Sigmoid colon (tissue), 7 donors: Measurements from ENCODE around the gene GUCY1A2. TPM values are rescaled to one million over a fixed set of nuclear protein-coding genes. Genes with fewer than 3 reads are reported as not detected.

Experiments
- DNase-seq: peaks from one replicate; pipeline ENCODE4 v3.0.0-alpha.2; 2019
- H3K27ac ChIP-seq, 4 donors: fragments of 200-600 bp; sonication (generic); one replicate each; pipeline ENCODE4 v1.5.1; 2016 to 2019; ENCODE audit warnings: mild to moderate bottlenecking in 1 of 4
- H3K27me3 ChIP-seq, 3 donors: fragments of 200-600 bp; sonication (generic); one replicate each; pipeline ENCODE4 v1.5.1; 2019; ENCODE audit warnings: mild to moderate bottlenecking in 1 of 3
- H3K36me3 ChIP-seq, 4 donors: fragments of 200-600 bp; sonication (generic); one replicate each; pipeline ENCODE4 v1.5.1; 2016 to 2019
- H3K4me1 ChIP-seq, 4 donors: fragments of 200-600 bp; sonication (generic); one replicate each; pipeline ENCODE4 v1.5.1; 2017 to 2019
- H3K4me3 ChIP-seq, 4 donors: fragments of 200-600 bp; sonication (generic); one replicate each; pipeline ENCODE4 v1.5.1; 2017 to 2019; ENCODE audit warnings: mild to moderate bottlenecking in 2 of 4, moderate library complexity in 1 of 4
- H3K9me3 ChIP-seq, 4 donors: fragments of 200-600 bp in 3 of 4; sonication (generic) in 3 of 4; one replicate each; pipeline versions ENCODE4 v1.5.1 to v1.6.1; 2013 to 2019
- CTCF ChIP-seq, 4 experiments: fragments of 450-650 bp in 3 of 4; fragments of 200-600 bp in 1 of 4; IDR thresholded peaks; one replicate each; pipeline ENCODE4 v1.5.1; 2016 to 2019; ENCODE audit warnings: antibody characterized with exemption in 4 of 4, mild to moderate bottlenecking in 3 of 4, moderate library complexity in 2 of 4
- EP300 ChIP-seq, 4 donors: sonication (generic); formaldehyde crosslinking; IDR thresholded peaks; one replicate each; pipeline ENCODE4 v1.6.1; 2017; ENCODE audit warnings: antibody characterized with exemption in 4 of 4
- POLR2A ChIP-seq, 2 donors: fragments of 450-650 bp; IDR thresholded peaks; one replicate each; pipeline ENCODE4 v1.6.1; 2016; ENCODE audit warnings: antibody characterized with exemption in 2 of 2, mild to moderate bottlenecking in 2 of 2, moderate library complexity in 2 of 2
- POLR2AphosphoS5 ChIP-seq, 4 donors: sonication (generic); formaldehyde crosslinking; IDR thresholded peaks; one replicate each; pipeline ENCODE4 v1.6.1; 2017; ENCODE audit warnings: antibody characterized with exemption in 4 of 4
- WGBS, 2 donors: extraction: QIAGEN DNeasy Blood & Tissue Kit; methylation state at CpG; one replicate each; pipeline ENCODE4 v1.1.7; 2013; 5-methylcytosine and 5-hydroxymethylcytosine counted together
- intact Hi-C: fragments of 100-400 bp; cut with DNase I; formaldehyde crosslinking; loops from one replicate; pipeline ENCODE4 v1.15.1; 2023
- polyA plus RNA-seq, 3 donors: library from polyadenylated mRNA; stranded (reverse); fragments of 200-250 nt; gene quantifications; one replicate each; pipeline ENCODE4 v1.2.3, GENCODE V29; 2013
- total RNA-seq, 4 donors: library from RNA; depleted of rRNA; stranded (reverse); fragments of >200 nt; gene quantifications; one replicate each; pipeline ENCODE4 v1.1.0, GENCODE V29; 2016
- donor health status: healthy with polysubstance abuse.
- donor health status: Bipolar disorder and iron deficiency.
- donor health status: healthy.

GUCY1A2 gene
- total and polyA plus RNA-seq, 7 donors, result under 0.01 to 2.9 (median 1.6) TPM; not detected in 1

- Histone ChIP-seq H3K36me3 (no peaks in the 10 kb centered on the region), H3K4me3 (no peak overlapping the region), H3K9me3 (no peaks in the 10 kb centered on the region), H3K27ac (no peak overlapping the region), H3K27me3 (no peaks in the 10 kb centered on the region), H3K4me1 (no peaks in the 10 kb centered on the region)
- intact Hi-C loops, result no loop called here
- no peak for DNase-seq
- 91% methylated on average over 1 of the region's 1 CpG for WGBS, 2 donors
- TF ChIP-seq CTCF (IDR thresholded peaks at IDR 0.05), result no peak
- no peak for TF ChIP-seq EP300 (IDR thresholded peaks at IDR 0.05)
- no peak for TF ChIP-seq POLR2AphosphoS5 (IDR thresholded peaks at IDR 0.05)
Observed at GRCh38 chr11:106670069-106670468, 348.2 kb downstream of the GUCY1A2 start.

GRCh38 chr11:106668147-106668546 is 350.1 kb downstream of the GUCY1A2 start:
- no peaks in the 10 kb centered on the region for H3K9me3 ChIP-seq
- 70 to 73% methylated on average over 2 of the region's 2 CpGs for WGBS, 2 donors
- no peaks in the 10 kb centered on the region for H3K4me1 ChIP-seq
- intact Hi-C loops, result no loop called here
- DNase-seq, result no peak
- no peaks in the 10 kb centered on the region for H3K27me3 ChIP-seq
- no peak overlapping the region for H3K27ac ChIP-seq
- TF ChIP-seq POLR2AphosphoS5 (IDR thresholded peaks at IDR 0.05) (no peak), CTCF (IDR thresholded peaks at IDR 0.05) (no peak), EP300 (IDR thresholded peaks at IDR 0.05) (no peak), POLR2A (IDR thresholded peaks at IDR 0.05) (no peak)
- no peak overlapping the region for H3K4me3 ChIP-seq
- H3K36me3 ChIP-seq, result no peaks in the 10 kb centered on the region

- 70 to 84% methylated on average over 1 of the region's 1 CpG for WGBS, 2 donors
- TF ChIP-seq EP300 (IDR thresholded peaks at IDR 0.05), result no peak
- Histone ChIP-seq H3K36me3 (no peaks in the 10 kb centered on the region), H3K27me3 (no peaks in the 10 kb centered on the region), H3K9me3 (peaks cover 0 to 4% (median 0%) of the 10 kb centered on the region in 4 donors), H3K4me1 (no peaks in the 10 kb centered on the region), H3K27ac (no peak overlapping the region), H3K4me3 (no peak overlapping the region)
- intact Hi-C loops, result no loop called here
- DNase-seq, result no peak
Observed at GRCh38 chr11:106656646-106657045, 361.6 kb downstream of the GUCY1A2 start.

- WGBS, 2 donors, result 48 to 74% methylated on average over 1 of the region's 1 CpG
- no peaks in the 10 kb centered on the region for H3K27me3 ChIP-seq
- H3K9me3 ChIP-seq, result peaks cover 0 to 6% (median 4%) of the 10 kb centered on the region in 4 donors
- no peak for TF ChIP-seq EP300 (IDR thresholded peaks at IDR 0.05)
- no peak for TF ChIP-seq CTCF (IDR thresholded peaks at IDR 0.05)
- TF ChIP-seq POLR2A (IDR thresholded peaks at IDR 0.05), result no peak
- TF ChIP-seq POLR2AphosphoS5 (IDR thresholded peaks at IDR 0.05), result no peak
- H3K36me3 ChIP-seq, result no peaks in the 10 kb centered on the region
- DNase-seq, result no peak
- no peak overlapping the region for H3K27ac ChIP-seq
- intact Hi-C loops, result no loop called here
- no peak overlapping the region for H3K4me3 ChIP-seq
- no peaks in the 10 kb centered on the region for H3K4me1 ChIP-seq
Observed at GRCh38 chr11:106644824-106645223, 373.5 kb downstream of the GUCY1A2 start.

GRCh38 chr11:106642331-106642730 is 375.9 kb downstream of the GUCY1A2 start:
- intact Hi-C loops, result no loop called here
- no peak for TF ChIP-seq POLR2A (IDR thresholded peaks at IDR 0.05)
- no peak for TF ChIP-seq POLR2AphosphoS5 (IDR thresholded peaks at IDR 0.05)
- no peak for TF ChIP-seq EP300 (IDR thresholded peaks at IDR 0.05)
- Histone ChIP-seq H3K27ac (no peak overlapping the region), H3K27me3 (no peaks in the 10 kb centered on the region), H3K4me3 (no peak overlapping the region), H3K9me3 (peaks cover 0 to 6% (median 4%) of the 10 kb centered on the region in 4 donors), H3K36me3 (no peaks in the 10 kb centered on the region), H3K4me1 (no peaks in the 10 kb centered on the region)
- DNase-seq, result no peak
- 65 to 68% methylated on average over 1 of the region's 1 CpG for WGBS, 2 donors

GRCh38 chr11:106632283-106632682 is 386.0 kb downstream of the GUCY1A2 start:
- WGBS, 2 donors, result 92 to 94% methylated on average over 3 of the region's 3 CpGs
- no peaks in the 10 kb centered on the region for H3K36me3 ChIP-seq
- no peaks in the 10 kb centered on the region for H3K9me3 ChIP-seq
- no peaks in the 10 kb centered on the region for H3K27me3 ChIP-seq
- no peak for DNase-seq
- TF ChIP-seq POLR2AphosphoS5 (IDR thresholded peaks at IDR 0.05) (no peak), EP300 (IDR thresholded peaks at IDR 0.05) (no peak), CTCF (IDR thresholded peaks at IDR 0.05) (no peak), POLR2A (IDR thresholded peaks at IDR 0.05) (no peak)
- intact Hi-C loops, result no loop called here
- no peak overlapping the region for H3K27ac ChIP-seq
- H3K4me3 ChIP-seq, result no peak overlapping the region
- no peaks in the 10 kb centered on the region for H3K4me1 ChIP-seq
